Right ventricle myocardium superior (tissue), 1 donor: Measurements from ENCODE around the gene ATF7. TPM values are rescaled to one million over a fixed set of nuclear protein-coding genes. Genes with fewer than 3 reads are reported as not detected.
A peak's percentile ranks its signal among the peaks of the same experiment; 100 is the strongest.
"Not testable (repeated sequence)": the region's sequence is repeated elsewhere in the genome, so short reads cannot be mapped to it uniquely, and the experiment has no call there.

Experiments
- ATAC-seq: fragments of 200-7000 bp; cut with Tn5 transposase; one replicate; pipeline ENCODE4 v1.9.1; 2020; ENCODE audit warnings: mild to moderate bottlenecking; ENCODE audit not compliant: poor library complexity
- DNase-seq: peaks from one replicate; pipeline ENCODE4 v3.0.0-alpha.2; 2020
- intact Hi-C: fragments of 100-400 bp; cut with DNase I; formaldehyde crosslinking; loops from one replicate; pipeline ENCODE4 v1.11.2; 2022
- total RNA-seq: library from RNA; stranded (reverse); fragmentation: NEBNext Ultra II Directional; extraction: Animal tissue kit (Norgen Biotek cat#: 25700); gene quantifications from one replicate; pipeline ENCODE4 v1.2.1, GENCODE V29; 2021
- donor health status: DM: no; HTN: yes; CAD: no; lungs with severe emphysema.

The ATF7 gene
- total RNA-seq, 1 donor from 2014 or later, result 29.1 TPM

GRCh38 chr12:53602176-53602864 lies 23.9 kb downstream of the ATF7 start:
- ATAC-seq (no peak), DNase-seq (no peak)
- intact Hi-C loops, result no loop called here

- ATAC-seq, result peak; percentile 27
- DNase-seq, result no peak
- intact Hi-C loops, result no loop called here
Measured at GRCh38 chr12:53601296-53601847, 24.8 kb downstream of the ATF7 start.

GRCh38 chr12:53600490-53601295 lies 25.5 kb downstream of the ATF7 start:
- ATAC-seq (no peak), DNase-seq (no peak)
- intact Hi-C loops, result no loop called here

GRCh38 chr12:53599579-53599978 lies 26.6 kb downstream of the ATF7 start:
- DNase-seq (no peak), ATAC-seq (no peak)
- intact Hi-C loops, result no loop called here

- ATAC-seq, DNase-seq, intact Hi-C loops: not testable (repeated sequence)
Measured at GRCh38 chr12:53598971-53599370, 27.2 kb downstream of the ATF7 start.

- peak; percentile 85 for ATAC-seq
- intact Hi-C loops, result no loop called here
- no peak for DNase-seq
Measured at GRCh38 chr12:53596920-53597363, 29.2 kb downstream of the ATF7 start.

GRCh38 chr12:53594897-53595615 lies 31.1 kb downstream of the ATF7 start:
- no peak for DNase-seq
- intact Hi-C loops, result no loop called here
- ATAC-seq, result no peak

GRCh38 chr12:53593707-53594106 lies 32.5 kb downstream of the ATF7 start:
- DNase-seq (no peak), ATAC-seq (no peak)
- intact Hi-C loops, result no loop called here

GRCh38 chr12:53593031-53593430 lies 33.2 kb downstream of the ATF7 start:
- intact Hi-C loops, result no loop called here
- no peak for DNase-seq

GRCh38 chr12:53592426-53592825 lies 33.8 kb downstream of the ATF7 start:
- no peak for DNase-seq

More at GRCh38 chr12:53593031-53593430, 33.2 kb downstream of the ATF7 start:
- no peak for ATAC-seq

GRCh38 chr12:53591301-53592206 lies 34.6 kb downstream of the ATF7 start:
- ATAC-seq (peak; percentile 78), DNase-seq (no peak)
- intact Hi-C loops, result no loop called here

More at GRCh38 chr12:53592426-53592825, 33.8 kb downstream of the ATF7 start:
- ATAC-seq, result no peak
- intact Hi-C loops, result no loop called here

GRCh38 chr12:53590652-53591051 lies 35.5 kb downstream of the ATF7 start:
- intact Hi-C loops, result no loop called here
- ATAC-seq (no peak), DNase-seq (no peak)

- DNase-seq, result no peak
- no peak for ATAC-seq
- intact Hi-C loops, result no loop called here
Measured at GRCh38 chr12:53589915-53590314, 36.3 kb downstream of the ATF7 start.

GRCh38 chr12:53589423-53589822 lies 36.8 kb downstream of the ATF7 start:
- DNase-seq (no peak), ATAC-seq (no peak)
- intact Hi-C loops, result no loop called here

- intact Hi-C loops, result no loop called here
- ATAC-seq, result no peak
- DNase-seq, result no peak
Measured at GRCh38 chr12:53588123-53588522, 38.1 kb downstream of the ATF7 start.

- DNase-seq (no peak), ATAC-seq (no peak)
- intact Hi-C loops, result no loop called here
Measured at GRCh38 chr12:53586745-53587144, 39.4 kb downstream of the ATF7 start.

- DNase-seq, result no peak
- peak; percentile 71 for ATAC-seq
- intact Hi-C loops, result no loop called here
Measured at GRCh38 chr12:53585448-53586125, 40.6 kb downstream of the ATF7 start.

GRCh38 chr12:53579545-53579955 lies 46.6 kb downstream of the ATF7 start:
- ATAC-seq (peak; percentile 52), DNase-seq (no peak)
- intact Hi-C loops, result no loop called here
